Caki2 (cell line): ENCODE measurements around the gene ELP4. TPM values are rescaled to one million over a fixed set of nuclear protein-coding genes. Genes with fewer than 3 reads are reported as not detected.

Experiments
- DNase-seq: peaks from one replicate; pipeline ENCODE4 v3.0.0-alpha.2; 2015; ENCODE audit warnings: low read depth
- in situ Hi-C: cut with HindIII; loops from 2 replicates; pipeline ENCODE4 v1.10.0; 2016; ENCODE audit warnings: low sequenced_read_pairs, low pct_unique_long_range_greater_than_20kb, mixed read lengths
- total RNA-seq: library from RNA; depleted of rRNA; stranded (reverse); fragments of >200 nt; shearing (Covaris generic); gene quantifications from 2 replicates; pipeline ENCODE4 v1.2.3, GENCODE V29; 2014; ENCODE audit warnings: low replicate concordance

Gene ELP4
- total RNA-seq, 1 experiment from 2014 or later = 35.3 TPM

GRCh38 chr11:31812383-31813381 is 303.1 kb downstream of the ELP4 start:
- in situ Hi-C loops = no loop called here
- DNase-seq = no peak

- DNase-seq = no peak
These were observed 304.0 kb downstream of the ELP4 start for GRCh38 chr11:31813391-31814175.

GRCh38 chr11:31814176-31814868 is 304.8 kb downstream of the ELP4 start:
- in situ Hi-C loops = no loop called here
- DNase-seq = no peak

More at GRCh38 chr11:31813391-31814175, 304.0 kb downstream of the ELP4 start:
- in situ Hi-C loops = no loop called here

- DNase-seq = no peak
- in situ Hi-C loops = no loop called here
These were observed 306.3 kb downstream of the ELP4 start for GRCh38 chr11:31815711-31816467.

GRCh38 chr11:31816468-31817053 is 307.0 kb downstream of the ELP4 start:
- in situ Hi-C loops = no loop called here
- DNase-seq = no peak

- no peak for DNase-seq
- in situ Hi-C loops = no loop called here
These were observed 307.6 kb downstream of the ELP4 start for GRCh38 chr11:31817054-31817620.

- DNase-seq = no peak
- in situ Hi-C loops = no loop called here
These were observed 308.3 kb downstream of the ELP4 start for GRCh38 chr11:31817621-31818424.

- DNase-seq = no peak
- in situ Hi-C loops = no loop called here
These were observed 308.8 kb downstream of the ELP4 start for GRCh38 chr11:31818425-31818755.

- in situ Hi-C loops = no loop called here
- DNase-seq = no peak
These were observed 309.3 kb downstream of the ELP4 start for GRCh38 chr11:31818874-31819331.

GRCh38 chr11:31819621-31820437 is 310.3 kb downstream of the ELP4 start:
- in situ Hi-C loops = no loop called here
- no peak for DNase-seq

GRCh38 chr11:31820438-31820818 is 310.9 kb downstream of the ELP4 start:
- in situ Hi-C loops = no loop called here
- no peak for DNase-seq

GRCh38 chr11:31821235-31821764 is 311.7 kb downstream of the ELP4 start:
- no peak for DNase-seq
- in situ Hi-C loops = no loop called here

GRCh38 chr11:31821766-31822165 is 312.2 kb downstream of the ELP4 start:
- no peak for DNase-seq
- in situ Hi-C loops = no loop called here

GRCh38 chr11:31822175-31822926 is 312.8 kb downstream of the ELP4 start:
- no peak for DNase-seq
- in situ Hi-C loops = no loop called here
